ENCODE measurements around the gene SLC6A3.

DNA sequence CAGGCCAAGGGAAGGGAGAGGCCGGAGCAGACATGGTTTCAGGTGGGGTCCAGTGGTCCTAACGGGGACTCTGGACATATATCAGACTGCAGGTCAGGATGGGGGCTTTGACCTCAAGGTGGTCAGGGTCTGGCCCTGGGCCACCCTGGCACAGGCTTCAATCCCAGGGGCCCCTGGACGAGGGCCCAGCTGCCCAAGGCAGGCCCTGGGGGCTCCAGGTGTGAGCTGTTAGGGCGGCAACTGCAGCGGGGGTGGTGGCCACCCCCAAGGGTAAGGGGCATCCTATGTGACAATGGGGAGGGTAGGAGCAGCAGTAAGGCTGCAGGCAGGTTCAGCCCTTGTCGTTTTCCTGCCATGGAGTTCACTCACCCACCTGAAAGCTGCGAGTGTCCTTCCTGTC, 54.9 kb downstream of the SLC6A3 start:
- TF ChIP-seq CTBP1 (IDR thresholded peaks at IDR 0.05; ENCODE audit: borderline replicate concordance) = no peak
- TF ChIP-seq ELF4 (IDR thresholded peaks at IDR 0.05) = no peak
- TF ChIP-seq FOXM1 (IDR thresholded peaks at IDR 0.05; ENCODE audit: borderline replicate concordance) = no peak
- TF ChIP-seq SUZ12 (IDR thresholded peaks at IDR 0.05) = no peak
- no peak for TF ChIP-seq HDGF (IDR thresholded peaks at IDR 0.05; ENCODE audit: borderline replicate concordance)
- no peak for TF ChIP-seq BHLHE40 (IDR thresholded peaks at IDR 0.05; ENCODE audit: borderline replicate concordance)
- TF ChIP-seq SP1 (IDR thresholded peaks at IDR 0.05) = no peak
- TF ChIP-seq TARDBP (IDR thresholded peaks at IDR 0.05) = no peak
- TF ChIP-seq ARNT (IDR thresholded peaks at IDR 0.05) = no peak
- TF ChIP-seq LEF1 (IDR thresholded peaks at IDR 0.05; ENCODE audit: borderline replicate concordance) = no peak
- TF ChIP-seq NFRKB (IDR thresholded peaks at IDR 0.05) = no peak

Measured in HEK293T (cell line).